Endothelial cell of umbilical vein (primary cell): Measurements from ENCODE around the gene RAB3C. TPM values are rescaled to one million over a fixed set of nuclear protein-coding genes. Genes with fewer than 3 reads are reported as not detected.

Experiments used
- BruUV-seq: library from RNA; stranded (reverse); fragments of 400-500 nt; replicated peaks from 2 replicates; lab custom pipeline; 2021; lab: Mats Ljungman, UMichigan
- CTCF ChIA-PET: fragments of 300-600, 350-600 bp; sonication (Branson Sonifier 250); formaldehyde crosslinking; loops from one replicate; lab custom pipeline; 2021; ENCODE audit warnings: antibody characterized with exemption, inconsistent platforms; lab: Charles Lee
- POLR2A ChIA-PET: fragments of 300-600, 350-600 bp; sonication (Branson Sonifier 250); formaldehyde crosslinking; loops from one replicate; lab custom pipeline; 2021; ENCODE audit warnings: antibody characterized with exemption, inconsistent platforms; lab: Charles Lee
- DNase-seq: peaks from one replicate; pipeline ENCODE4 v3.0.0-alpha.2; 2011; ENCODE audit warnings: low read depth, low spot score
- FAIRE-seq: peaks from 2 replicates; lab custom pipeline; 2011; peaks lifted over from hg19 to GRCh38; lab: Jason Lieb, UNC
- H2AFZ ChIP-seq: 2 replicates; pipeline ENCODE4 v1.6.0; 2012; ENCODE audit warnings: low read depth, low read length, control low read depth, inconsistent platforms
- H3K27ac ChIP-seq: 2 replicates; pipeline ENCODE4 v1.5.1; 2011; ENCODE audit warnings: low read depth, mild to moderate bottlenecking, control low read depth, low read length, moderate library complexity; ENCODE audit not compliant: insufficient read depth
- H3K27me3 ChIP-seq, 2 experiments: 2 replicates each; pipeline versions ENCODE4 v1.6.0 to v1.6.1; 2011; ENCODE audit warnings: low read length in 2 of 2, mixed read lengths in 1 of 2; ENCODE audit not compliant: control insufficient read depth in 2 of 2, insufficient read depth in 2 of 2
- H3K36me3 ChIP-seq, 2 experiments: 2 replicates in 1 of 2; 3 replicates in 1 of 2; pipeline ENCODE4 v1.5.1; 2011; ENCODE audit warnings: low read length in 2 of 2, mild to moderate bottlenecking in 1 of 2, moderate library complexity in 1 of 2; ENCODE audit not compliant: control insufficient read depth in 2 of 2, insufficient read depth in 2 of 2; ENCODE audit errors: extremely low read depth in 1 of 2
- H3K4me1 ChIP-seq: 3 replicates; pipeline ENCODE4 v1.5.1; 2011; ENCODE audit warnings: mild to moderate bottlenecking, low read length; ENCODE audit not compliant: control insufficient read depth, insufficient read depth; ENCODE audit errors: extremely low read depth
- H3K4me2 ChIP-seq: 2 replicates; pipeline ENCODE4 v1.6.1; 2011; ENCODE audit warnings: low read length, control low read depth, mixed read lengths; ENCODE audit not compliant: insufficient read depth
- H3K4me3 ChIP-seq, 3 experiments: fragments of 200-600 bp in 1 of 3; sonication (generic), shearing (Covaris generic) in 1 of 3; replicated peaks in 1 of 3; 2 replicates each; pipeline ENCODE4 v1.5.1; 2011 to 2016; ENCODE audit warnings: control low read depth in 3 of 3, low read length in 3 of 3, mild to moderate bottlenecking in 2 of 3, inconsistent platforms in 1 of 3, low read depth in 1 of 3, moderate library complexity in 1 of 3; ENCODE audit not compliant: insufficient read depth in 1 of 3
- H3K79me2 ChIP-seq: 2 replicates; pipeline ENCODE4 v1.6.0; 2012; ENCODE audit warnings: low read length, inconsistent platforms; ENCODE audit not compliant: control insufficient read depth, insufficient read depth
- H3K9ac ChIP-seq: replicated peaks from 2 replicates; pipeline ENCODE3; 2011; ENCODE audit warnings: low read length, control low read depth; ENCODE audit not compliant: insufficient read depth; ENCODE audit errors: extremely low read depth
- H3K9me1 ChIP-seq: replicated peaks from 3 replicates; pipeline ENCODE4 v1.6.0; 2011; ENCODE audit warnings: mild to moderate bottlenecking, low read length; ENCODE audit not compliant: control insufficient read depth, insufficient read depth; ENCODE audit errors: extremely low read depth
- H3K9me3 ChIP-seq: replicated peaks from 2 replicates; pipeline ENCODE4 v1.5.1; 2012; ENCODE audit warnings: low read length, inconsistent platforms; ENCODE audit not compliant: control insufficient read depth, insufficient read depth
- H4K20me1 ChIP-seq: replicated peaks from 2 replicates; pipeline ENCODE3; 2011; ENCODE audit warnings: mild to moderate bottlenecking, low read length; ENCODE audit not compliant: control insufficient read depth, insufficient read depth; ENCODE audit errors: extremely low read depth
- EZH2 ChIP-seq: IDR thresholded peaks from 2 replicates; pipeline ENCODE4 v1.6.1; 2012; ENCODE audit warnings: borderline replicate concordance, low read depth, mild to moderate bottlenecking, moderate library complexity, low read length, inconsistent platforms; ENCODE audit not compliant: severe bottlenecking
- FOS ChIP-seq: IDR thresholded peaks from 2 replicates; pipeline ENCODE4 v1.6.1; 2011; ENCODE audit warnings: mild to moderate bottlenecking, low read length, moderate library complexity, borderline replicate concordance; ENCODE audit not compliant: insufficient read depth
- GATA2 ChIP-seq: IDR thresholded peaks from 2 replicates; pipeline ENCODE4 v1.7.0; 2011; ENCODE audit warnings: low read depth, mild to moderate bottlenecking, moderate library complexity, mixed read lengths, low read length; ENCODE audit not compliant: insufficient read length, insufficient read depth
- JUN ChIP-seq: IDR thresholded peaks from 2 replicates; pipeline ENCODE4 v1.6.1; 2011; ENCODE audit warnings: borderline replicate concordance, low read depth; ENCODE audit not compliant: insufficient read length, insufficient read depth
- MAX ChIP-seq: IDR thresholded peaks from 2 replicates; pipeline ENCODE4 v1.6.1; 2011; ENCODE audit not compliant: insufficient read depth, insufficient read length
- MYC ChIP-seq: IDR thresholded peaks from one replicate; pipeline ENCODE4 v1.6.1; 2011; ENCODE audit warnings: mild to moderate bottlenecking, low read depth, low read length
- POLR2A ChIP-seq: IDR thresholded peaks from 2 replicates; pipeline ENCODE4 v1.6.1; 2012; ENCODE audit warnings: low read depth, mild to moderate bottlenecking, control low read depth, low read length
- POLR2AphosphoS5 ChIP-seq: IDR thresholded peaks from 2 replicates; pipeline ENCODE4 v1.6.1; 2012; ENCODE audit warnings: low read depth, mild to moderate bottlenecking, control low read depth, low read length, moderate library complexity; ENCODE audit not compliant: insufficient read depth
- dilution Hi-C: fragments of 300-500 bp; cut with MboI; formaldehyde crosslinking; loops from one replicate; pipeline ENCODE4 v1.15.0; 2019; ENCODE audit warnings: low sequenced_read_pairs; ENCODE audit not compliant: extremely low pct_ligation_motif_present
- intact Hi-C: fragments of 100-400 bp; cut with micrococcal nuclease; formaldehyde crosslinking; loops from one replicate; pipeline ENCODE4 v1.10.0; 2022
- polyA plus RNA-seq, 4 experiments: library from polyadenylated mRNA; depleted of rRNA in 3 of 4; stranded (reverse) in 3 of 4; unstranded in 1 of 4; fragments of >200 nt; gene quantifications; 2 replicates each; pipeline versions ENCODE4 v1.2.1 to v1.2.3, GENCODE V29; 2011 to 2012; ENCODE audit warnings: missing spikeins in 1 of 4
- total RNA-seq: library from RNA; stranded (reverse); gene quantifications from 2 replicates; pipeline ENCODE4 v1.2.3, GENCODE V29; 2021

Gene RAB3C
- total and polyA plus RNA-seq, 2 donors (not counting 3 experiments of a cell fraction or from before 2014, with no cell fraction given) = 0.04 to 0.66 TPM

DNA sequence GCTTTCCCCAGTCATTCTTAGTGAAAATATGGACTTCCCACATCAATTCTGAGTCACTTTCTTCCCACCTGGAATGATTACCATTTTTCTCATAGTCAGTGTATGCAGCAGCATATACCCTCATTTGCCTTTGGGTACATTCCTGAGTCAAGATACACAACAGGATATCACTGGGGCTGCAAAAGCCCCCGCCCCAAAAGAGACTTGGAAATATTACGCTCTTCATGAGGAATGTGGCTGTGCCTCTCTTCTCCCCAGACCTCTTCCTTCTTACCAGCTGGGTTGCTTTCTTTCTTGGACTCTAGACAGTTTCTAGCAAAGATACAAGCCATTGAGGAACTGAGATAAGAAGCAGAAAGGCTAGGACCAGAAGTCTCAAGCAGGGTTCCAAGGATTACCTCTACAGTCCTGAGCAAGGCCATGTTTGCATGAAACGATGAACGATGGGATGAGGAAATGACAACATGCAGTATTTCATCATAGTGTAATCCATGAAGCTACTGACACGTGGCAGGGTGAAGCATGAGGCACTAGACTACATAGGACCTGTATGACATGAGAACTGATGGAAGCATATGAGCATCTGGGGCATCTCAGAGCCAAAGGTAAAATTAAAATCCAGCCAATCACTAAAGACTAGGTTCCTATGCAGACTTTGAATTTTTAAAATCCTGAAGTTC lies 218.1 kb downstream of the RAB3C start:
- intact Hi-C loops = no loop called here
- DNase-seq (no peak), FAIRE-seq (no peak)
- Histone ChIP-seq H3K79me2 (no peaks in the 10 kb centered on the region), H3K27ac (no peak overlapping the region), H3K4me2 (no peak overlapping the region), H3K9ac (no peak overlapping the region), H3K4me3 (no peak overlapping the region), H3K9me3 (no peaks in the 10 kb centered on the region), H3K36me3 (no peaks in the 10 kb centered on the region), H3K27me3 (peaks cover 4 to 19% of the 10 kb centered on the region in 2 experiments), H3K9me1 (no peaks in the 10 kb centered on the region), H4K20me1 (no peaks in the 10 kb centered on the region), H2AFZ (no peak overlapping the region), H3K4me1 (no peaks in the 10 kb centered on the region)
- no peak for TF ChIP-seq EZH2
- TF ChIP-seq FOS = no peak
- no peak for TF ChIP-seq MYC
- TF ChIP-seq GATA2 = no peak
- TF ChIP-seq JUN = no peak
- TF ChIP-seq MAX = no peak
- TF ChIP-seq POLR2AphosphoS5 = no peak
- TF ChIP-seq POLR2A = no peak
- BruUV-seq = no TSS peak
- ChIA-PET POLR2A (no interaction called here), CTCF (interaction anchor here (1.2 to 2.7 kb wide), 2 partner anchors 11 to 12 kb away, joined by 5 to 10 read pairs; no protein-coding TSS in a partner anchor)
- dilution Hi-C loops = no loop called here
